Epidermal melanocyte (primary cell): ENCODE measurements around the gene SLC6A16.
"Not testable (repeated sequence)": the region's sequence is repeated elsewhere in the genome, so short reads cannot be mapped to it uniquely, and the experiment has no call there.

Experiments used
- DNase-seq: peaks from one replicate; pipeline ENCODE4 v3.0.0; 2011; ENCODE audit warnings: low spot score; ENCODE audit not compliant: insufficient read length

SLC6A16 gene

GRCh38 chr19:49344505-49345423, 19.8 kb upstream of the SLC6A16 start:
- no peak for DNase-seq

GRCh38 chr19:49343123-49343522, 18.1 kb upstream of the SLC6A16 start:
- no peak for DNase-seq

GRCh38 chr19:49342291-49342721, 17.3 kb upstream of the SLC6A16 start:
- DNase-seq: no peak

- DNase-seq: no peak
Observed at GRCh38 chr19:49340865-49341718, 16.1 kb upstream of the SLC6A16 start.

GRCh38 chr19:49340069-49340864, 15.3 kb upstream of the SLC6A16 start:
- no peak for DNase-seq

DNA sequence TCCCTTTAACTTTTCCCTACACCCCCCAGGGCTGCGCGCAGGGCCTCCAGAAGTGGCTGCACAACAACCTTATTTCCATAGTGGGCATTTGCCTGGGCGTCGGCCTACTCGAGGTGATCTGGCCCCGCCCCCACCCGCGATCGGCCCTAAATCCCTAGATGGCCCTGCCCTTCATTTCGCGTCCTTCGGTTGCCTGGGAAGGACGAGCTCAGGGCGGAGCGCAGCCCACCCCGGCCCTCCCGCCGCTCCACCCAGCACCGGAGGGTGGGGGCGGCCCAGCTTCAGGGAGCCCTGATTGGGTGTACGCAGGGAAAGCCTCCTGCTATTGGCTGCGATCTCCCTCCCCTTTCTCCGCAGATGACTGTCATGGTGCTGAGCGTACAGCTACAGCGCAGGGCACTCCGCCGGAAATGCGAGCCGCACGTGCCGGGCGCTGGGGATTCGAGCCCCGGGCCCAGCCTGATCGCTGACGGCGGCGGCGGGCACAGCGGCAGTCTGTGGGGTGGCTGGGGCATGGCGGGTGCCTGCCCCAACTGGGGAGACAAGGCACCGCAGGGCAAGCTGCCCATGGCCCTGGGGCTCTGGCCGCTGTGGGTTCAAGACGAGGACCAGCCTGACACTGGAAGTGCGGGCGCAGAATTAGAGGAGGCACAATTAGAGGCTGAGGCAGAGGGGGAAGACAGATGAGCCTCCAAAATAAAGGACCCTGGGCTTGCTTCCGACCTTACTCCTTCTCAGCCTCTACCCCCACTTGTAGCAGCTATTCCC, 14.5 kb upstream of the SLC6A16 start:
- DNase-seq: peak; percentile 97

DNA sequence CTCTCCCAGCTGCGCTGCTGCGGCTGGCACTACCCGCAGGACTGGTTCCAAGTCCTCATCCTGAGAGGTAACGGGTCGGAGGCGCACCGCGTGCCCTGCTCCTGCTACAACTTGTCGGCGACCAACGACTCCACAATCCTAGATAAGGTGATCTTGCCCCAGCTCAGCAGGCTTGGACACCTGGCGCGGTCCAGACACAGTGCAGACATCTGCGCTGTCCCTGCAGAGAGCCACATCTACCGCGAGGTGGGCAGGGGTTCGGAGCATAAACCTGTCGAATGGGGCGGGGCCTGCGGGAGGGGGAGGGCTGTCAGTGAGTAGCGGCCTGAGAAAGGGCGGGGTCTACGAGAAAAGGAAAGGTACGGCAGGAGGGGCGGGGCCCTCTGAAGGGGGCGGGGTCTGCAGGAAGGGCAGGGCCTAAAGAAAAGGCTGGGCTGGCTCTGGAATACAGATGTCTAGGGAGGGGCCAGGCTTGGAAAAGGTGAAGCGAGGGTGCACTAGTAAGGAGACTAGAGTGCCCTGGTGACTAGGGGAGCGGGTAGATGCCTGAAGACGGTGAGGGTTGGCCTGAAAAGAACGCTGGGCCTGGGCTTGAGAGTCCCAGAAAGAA, 13.8 kb upstream of the SLC6A16 start:
- peak; percentile 43 for DNase-seq

DNA sequence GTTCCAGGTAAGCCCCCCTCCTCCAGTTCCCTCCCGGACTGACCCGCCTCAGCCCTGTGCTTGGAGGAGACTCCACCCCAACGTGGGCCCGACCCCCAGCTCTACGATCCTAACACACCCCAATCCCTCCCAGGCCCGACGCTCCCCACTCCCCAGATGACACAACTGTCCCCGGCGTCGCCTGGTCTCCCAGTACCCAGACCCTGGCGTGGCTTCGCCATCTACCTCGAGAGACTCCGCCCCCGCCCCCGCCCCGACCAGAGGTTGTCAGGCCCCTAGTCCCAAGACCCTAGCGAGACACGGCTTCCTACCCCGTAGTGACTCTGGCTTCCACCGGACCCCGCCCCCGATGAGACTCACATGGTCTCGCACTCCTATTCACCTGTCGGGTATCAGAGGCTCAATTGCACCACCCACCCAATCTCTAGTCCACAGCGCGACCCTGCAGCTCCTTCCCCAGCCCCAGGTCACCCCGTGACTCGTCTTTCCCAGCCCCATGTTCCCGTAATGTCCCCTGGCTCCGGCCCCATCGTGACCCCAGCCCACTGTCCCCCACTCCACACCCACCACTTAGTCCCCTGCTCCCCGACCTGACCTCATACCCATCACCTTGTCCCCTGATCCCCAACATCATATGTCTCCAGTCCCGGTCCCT, 13.2 kb upstream of the SLC6A16 start:
- no peak for DNase-seq

- DNase-seq: no peak
Observed at GRCh38 chr19:49337267-49338022, 12.5 kb upstream of the SLC6A16 start.

- DNase-seq: no peak
Observed at GRCh38 chr19:49336482-49337266, 11.7 kb upstream of the SLC6A16 start.

GRCh38 chr19:49335784-49336481, 10.9 kb upstream of the SLC6A16 start:
- DNase-seq: no peak

DNA sequence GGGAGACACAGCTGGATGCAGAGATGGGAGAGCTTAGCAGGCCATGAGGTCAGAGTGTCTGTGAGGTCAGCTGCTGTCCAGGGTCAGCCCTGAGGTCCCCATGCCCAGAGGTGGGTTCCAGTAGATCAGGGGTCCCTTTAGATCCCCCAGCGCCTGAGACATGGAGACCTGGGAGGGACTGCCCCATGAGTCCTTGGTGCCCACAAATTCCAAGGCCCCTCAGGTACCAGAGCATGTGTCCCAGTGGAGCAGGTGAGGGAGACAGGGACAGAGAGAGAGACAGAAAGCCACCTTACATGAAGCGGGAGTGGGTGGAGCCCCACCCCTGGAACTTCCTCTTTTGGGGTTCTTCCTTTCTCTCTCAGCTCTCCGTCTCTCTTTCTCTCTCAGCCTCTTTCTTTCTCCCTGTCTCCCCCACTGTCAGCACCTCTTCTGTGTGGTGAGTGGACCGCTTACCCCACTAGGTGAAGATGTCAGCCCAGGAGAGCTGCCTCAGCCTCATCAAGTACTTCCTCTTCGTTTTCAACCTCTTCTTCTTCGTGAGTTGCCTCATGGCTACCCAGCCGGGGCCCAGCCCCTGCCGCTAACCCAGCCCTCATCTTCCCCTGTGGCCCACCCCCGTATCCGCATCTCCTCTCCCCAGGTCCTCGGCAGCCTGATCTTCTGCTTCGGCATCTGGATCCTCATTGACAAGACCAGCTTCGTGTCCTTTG, 10.2 kb upstream of the SLC6A16 start, which contains the start of gene CD37:
Gene CD37, plus strand, starts transcription at position 336 of the 713 bp plus-strand sequence. Its CDS starts 135 bp downstream, at position 471.
- no peak for DNase-seq

DNA sequence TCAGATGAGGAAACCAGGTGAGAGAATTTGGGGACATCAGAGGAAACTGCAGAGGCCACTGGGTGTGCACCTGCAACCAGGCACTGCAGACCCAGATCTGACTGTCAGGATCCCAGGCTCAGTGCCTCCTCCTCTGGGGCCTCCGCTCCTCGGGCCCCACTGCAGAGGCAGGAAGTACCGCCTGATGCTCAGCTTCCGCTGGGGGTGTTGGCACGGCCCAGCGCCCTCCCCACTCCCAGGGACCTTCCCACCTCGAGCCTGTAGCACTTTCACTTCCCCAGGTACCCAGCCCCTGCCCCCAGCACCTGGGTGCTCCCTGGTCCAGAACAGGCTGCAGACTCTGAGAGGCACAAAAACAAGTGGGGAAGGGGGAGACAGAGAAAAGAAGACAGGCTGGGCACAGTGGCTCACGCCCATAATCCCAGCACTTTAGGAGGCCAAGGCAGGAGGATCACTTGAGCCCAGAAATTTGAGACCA, 8.9 kb upstream of the SLC6A16 start:
- no peak for DNase-seq

DNA sequence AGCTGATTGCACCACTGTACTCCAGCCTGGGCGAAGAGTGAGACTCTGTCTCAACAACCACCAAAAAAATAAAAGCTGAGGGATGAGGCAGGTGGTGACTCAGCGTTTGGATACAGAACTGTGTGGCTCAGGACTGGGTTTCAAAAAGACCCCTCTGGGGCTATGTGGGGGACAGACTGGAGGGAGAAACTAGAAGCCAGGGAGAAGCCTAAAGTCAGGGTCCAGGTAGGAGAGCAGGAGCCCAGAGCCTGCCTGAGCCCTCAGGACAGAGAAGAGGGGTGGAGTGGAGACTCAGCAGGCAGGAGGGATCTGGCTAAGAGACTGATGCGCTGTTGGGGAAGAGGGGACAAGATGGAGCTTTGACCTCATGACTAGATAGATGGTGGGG, 8.4 kb upstream of the SLC6A16 start:
- no peak for DNase-seq

DNA sequence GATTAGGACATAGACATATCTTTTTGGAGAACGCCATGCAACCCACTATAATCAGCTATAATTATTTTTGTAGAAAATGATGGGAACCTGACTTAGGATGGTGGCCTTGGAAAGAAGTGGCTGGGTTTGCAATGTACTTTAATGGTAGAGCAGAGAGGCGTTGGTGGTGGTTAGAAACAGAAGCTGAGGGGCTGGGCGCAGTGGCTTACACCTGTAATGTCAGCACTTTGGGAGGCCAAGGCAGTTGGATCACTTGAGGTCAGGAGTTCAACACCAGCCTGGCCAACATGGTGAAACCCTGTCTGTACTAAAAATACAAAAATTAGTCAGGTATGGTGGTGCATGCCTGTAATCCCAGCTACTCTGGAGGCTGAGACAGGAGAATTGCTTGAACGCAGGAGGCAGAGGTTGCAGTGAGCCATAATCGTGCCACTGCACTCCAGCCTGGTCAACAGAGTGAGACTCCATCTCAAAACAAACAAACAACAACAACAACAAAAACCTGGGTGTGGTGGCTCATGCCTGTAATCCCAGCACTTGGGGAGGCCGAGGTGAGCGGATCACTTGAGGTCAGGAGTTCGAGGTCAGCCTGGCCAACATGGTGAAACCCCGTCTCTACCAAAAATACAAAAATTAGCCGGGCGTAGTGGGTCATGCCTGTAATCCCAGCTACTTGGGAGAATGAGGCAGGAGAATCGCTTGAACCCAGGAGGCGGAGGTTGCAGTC, 7.9 kb upstream of the SLC6A16 start:
- DNase-seq: not testable (repeated sequence)

DNA sequence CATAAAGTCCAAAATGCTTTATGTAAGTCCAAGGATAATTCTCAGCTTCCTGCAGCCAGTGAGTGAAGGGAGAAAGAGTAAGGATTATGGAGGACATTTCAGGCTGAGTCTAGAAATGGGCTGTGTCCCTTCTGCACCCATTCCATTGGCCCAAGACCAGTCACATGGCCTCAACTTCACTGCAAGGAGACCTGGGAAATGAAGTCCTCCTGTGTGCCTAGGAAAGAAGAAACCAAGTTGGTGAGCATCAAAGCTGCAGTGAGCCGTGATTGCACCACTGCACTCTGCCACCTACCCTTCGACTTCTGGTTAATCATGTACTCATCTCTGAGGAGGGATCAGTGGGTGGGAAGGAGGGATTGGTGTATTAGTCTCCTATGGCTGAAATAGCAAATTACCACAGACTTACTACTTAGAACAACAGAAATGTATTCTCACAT, 6.6 kb upstream of the SLC6A16 start:
- DNase-seq: no peak
